Measurements from ENCODE around the gene NOL3.
A peak's percentile ranks its signal among the peaks of the same experiment; 100 is the strongest.

Gene NOL3

GRCh38 chr16:67213197-67214019, 43.1 kb downstream of the NOL3 start:
- no peaks in the 10 kb centered on the region for H3K9me3 Mint-ChIP-seq
- ATAC-seq, result no peak
- no peaks in the 10 kb centered on the region for H3K27me3 Mint-ChIP-seq
- no peaks in the 10 kb centered on the region for H3K4me1 Mint-ChIP-seq
- no peak overlapping the region for H3K27ac Mint-ChIP-seq
- no peak overlapping the region for H3K4me3 Mint-ChIP-seq
- peaks cover 5% of the 10 kb centered on the region for H3K36me3 Mint-ChIP-seq

GRCh38 chr16:67215706-67216105, 45.4 kb downstream of the NOL3 start:
- H3K4me3 Mint-ChIP-seq, result no peak overlapping the region
- H3K4me1 Mint-ChIP-seq, result no peaks in the 10 kb centered on the region
- peaks cover 5% of the 10 kb centered on the region for H3K36me3 Mint-ChIP-seq
- H3K27me3 Mint-ChIP-seq, result no peaks in the 10 kb centered on the region
- peak overlapping the region; percentile 11 for H3K27ac Mint-ChIP-seq
- no peaks in the 10 kb centered on the region for H3K9me3 Mint-ChIP-seq
- no peak for ATAC-seq

GRCh38 chr16:67216612-67217490, 46.5 kb downstream of the NOL3 start:
- Mint-ChIP-seq H3K9me3 (no peaks in the 10 kb centered on the region), H3K36me3 (peaks cover 5% of the 10 kb centered on the region), H3K4me1 (no peaks in the 10 kb centered on the region), H3K27me3 (no peaks in the 10 kb centered on the region), H3K4me3 (no peak overlapping the region), H3K27ac (no peak overlapping the region)
- ATAC-seq, result no peak

GRCh38 chr16:67223992-67224391, 53.7 kb downstream of the NOL3 start:
- Mint-ChIP-seq H3K4me1 (peaks cover 43% of the 10 kb centered on the region), H3K36me3 (peaks cover 14% of the 10 kb centered on the region), H3K9me3 (no peaks in the 10 kb centered on the region), H3K27ac (no peak overlapping the region), H3K27me3 (no peaks in the 10 kb centered on the region), H3K4me3 (no peak overlapping the region)
- no peak for ATAC-seq

All from stimulated activated memory B cell treated with anti-CD40 and anti-IgM and Interleukin-4, amounts not matched to agents 10 μg/mL and 1 μg/mL and 100 μg/mL, for 72 hours (primary cell).